NB4 (cell line): ENCODE data around the gene LGI4.

Experiments
- MYC ChIP-seq: IDR thresholded peaks from 2 replicates; pipeline ENCODE4 v1.6.1; 2011; ENCODE audit warnings: low read depth, low read length
- POLR2A ChIP-seq: IDR thresholded peaks from 2 replicates; pipeline ENCODE4 v1.6.1; 2011; ENCODE audit warnings: mild to moderate bottlenecking; ENCODE audit not compliant: insufficient read length; ENCODE audit errors: extremely low read depth
- TF ChIP-seq, protein P1 (sequence below): IDR thresholded peaks from one replicate; pipeline ENCODE4 v1.5.1; 2012; ENCODE audit warnings: low read depth, low read length

DNA sequence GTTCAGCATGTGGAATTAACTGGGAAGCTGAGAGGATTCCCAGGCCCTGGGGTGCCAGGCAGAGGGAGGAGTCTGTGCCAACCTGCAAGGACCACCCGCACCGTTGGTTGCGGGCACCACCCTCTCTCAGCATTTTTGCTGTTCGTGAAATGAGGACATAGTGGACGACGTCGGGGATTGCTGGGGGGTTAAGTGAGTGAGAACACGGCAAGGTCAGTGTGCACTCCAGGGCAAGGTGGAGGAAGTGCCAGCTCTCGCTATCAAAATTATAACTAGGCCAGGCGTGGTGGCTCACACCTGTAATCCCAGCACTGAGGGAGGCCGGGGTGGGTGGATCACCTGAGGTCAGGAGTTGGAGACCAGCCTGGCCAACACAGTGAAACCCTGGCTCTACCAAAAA lies 17.1 kb downstream of the LGI4 start:
- TF ChIP-seq, protein P1, sequence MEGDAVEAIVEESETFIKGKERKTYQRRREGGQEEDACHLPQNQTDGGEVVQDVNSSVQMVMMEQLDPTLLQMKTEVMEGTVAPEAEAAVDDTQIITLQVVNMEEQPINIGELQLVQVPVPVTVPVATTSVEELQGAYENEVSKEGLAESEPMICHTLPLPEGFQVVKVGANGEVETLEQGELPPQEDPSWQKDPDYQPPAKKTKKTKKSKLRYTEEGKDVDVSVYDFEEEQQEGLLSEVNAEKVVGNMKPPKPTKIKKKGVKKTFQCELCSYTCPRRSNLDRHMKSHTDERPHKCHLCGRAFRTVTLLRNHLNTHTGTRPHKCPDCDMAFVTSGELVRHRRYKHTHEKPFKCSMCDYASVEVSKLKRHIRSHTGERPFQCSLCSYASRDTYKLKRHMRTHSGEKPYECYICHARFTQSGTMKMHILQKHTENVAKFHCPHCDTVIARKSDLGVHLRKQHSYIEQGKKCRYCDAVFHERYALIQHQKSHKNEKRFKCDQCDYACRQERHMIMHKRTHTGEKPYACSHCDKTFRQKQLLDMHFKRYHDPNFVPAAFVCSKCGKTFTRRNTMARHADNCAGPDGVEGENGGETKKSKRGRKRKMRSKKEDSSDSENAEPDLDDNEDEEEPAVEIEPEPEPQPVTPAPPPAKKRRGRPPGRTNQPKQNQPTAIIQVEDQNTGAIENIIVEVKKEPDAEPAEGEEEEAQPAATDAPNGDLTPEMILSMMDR, result no peak
- TF ChIP-seq POLR2A (no peak), MYC (no peak)
